GM23338 (cell line): ENCODE results near the gene TAB3. TPM values are rescaled to one million over a fixed set of nuclear protein-coding genes. Genes with fewer than 3 reads are reported as not detected.

Source experiments
- ATAC-seq: fragments of 200-7000 bp; cut with Tn5 transposase; 3 replicates; pipeline ENCODE4 v1.9.1; 2020
- DNase-seq: peaks from one replicate; pipeline ENCODE4 v3.0.0-alpha.2; 2015; ENCODE audit warnings: low spot score
- H2AFZ ChIP-seq: fragments of 200-600 bp; sonication (generic); 2 replicates; pipeline ENCODE4 v1.8.0; 2016; ENCODE audit warnings: antibody characterized with exemption, mild to moderate bottlenecking, moderate library complexity
- H3F3A ChIP-seq: fragments of 200-600 bp; sonication (generic); replicated peaks from 2 replicates; pipeline ENCODE4 v1.8.0; 2017; ENCODE audit warnings: antibody characterized with exemption, mixed run types, low read depth
- H3K27ac ChIP-seq: fragments of 200-600 bp; sonication (generic); 2 replicates; pipeline ENCODE4 v1.6.1; 2016; ENCODE audit warnings: low read depth
- H3K27me3 ChIP-seq: fragments of 200-600 bp; sonication (generic); 2 replicates; pipeline ENCODE4 v1.8.0; 2016; ENCODE audit warnings: mild to moderate bottlenecking, mixed run types, moderate library complexity; ENCODE audit not compliant: insufficient read depth
- H3K36me3 ChIP-seq: fragments of 200-600 bp; sonication (generic); 2 replicates; pipeline ENCODE4 v1.8.0; 2016; ENCODE audit warnings: mild to moderate bottlenecking; ENCODE audit not compliant: insufficient read depth
- H3K4me1 ChIP-seq: fragments of 200-600 bp; sonication (generic); 2 replicates; pipeline ENCODE4 v1.8.0; 2016; ENCODE audit warnings: mild to moderate bottlenecking, moderate library complexity; ENCODE audit not compliant: insufficient read depth
- H3K4me2 ChIP-seq: fragments of 200-600 bp; sonication (generic); 2 replicates; pipeline ENCODE4 v1.7.1; 2017; ENCODE audit warnings: mixed run types
- H3K4me3 ChIP-seq: fragments of 200-600 bp; sonication (generic); 2 replicates; pipeline ENCODE4 v1.6.1; 2016; ENCODE audit warnings: mixed run types
- H3K79me2 ChIP-seq: fragments of 200-600 bp; sonication (generic); replicated peaks from 2 replicates; pipeline ENCODE4 v1.8.0; 2017; ENCODE audit warnings: mild to moderate bottlenecking; ENCODE audit not compliant: insufficient read depth
- H3K9me2 ChIP-seq: fragments of 200-600 bp; sonication (generic); 2 replicates; pipeline ENCODE4 v1.8.0; 2017; ENCODE audit not compliant: insufficient read depth
- H4K20me1 ChIP-seq: fragments of 200-600 bp; sonication (generic); replicated peaks from 2 replicates; pipeline ENCODE4 v1.8.0; 2017; ENCODE audit warnings: mild to moderate bottlenecking; ENCODE audit not compliant: insufficient read depth
- H3K27ac Mint-ChIP-seq: 2 replicates; pipeline ENCODE4 v1.8.0; 2020; ENCODE audit warnings: inconsistent platforms, mild to moderate bottlenecking, moderate library complexity, mixed read lengths
- H3K27me3 Mint-ChIP-seq: 3 replicates; pipeline ENCODE4 v1.8.0; 2022; ENCODE audit warnings: low read depth, mild to moderate bottlenecking, moderate library complexity, mixed read lengths, inconsistent platforms; ENCODE audit not compliant: insufficient read depth, poor library complexity
- H3K36me3 Mint-ChIP-seq: 3 replicates; pipeline ENCODE4 v1.8.0; 2021; ENCODE audit warnings: low read depth, mild to moderate bottlenecking, inconsistent platforms, moderate library complexity, mixed read lengths
- H3K4me1 Mint-ChIP-seq: 3 replicates; pipeline ENCODE4 v1.8.0; 2020; ENCODE audit warnings: mild to moderate bottlenecking, inconsistent platforms, mixed read lengths
- H3K4me3 Mint-ChIP-seq: 3 replicates; pipeline ENCODE4 v1.8.0; 2021; ENCODE audit warnings: moderate library complexity, mild to moderate bottlenecking, inconsistent platforms, mixed read lengths
- H3K9me3 Mint-ChIP-seq: 3 replicates; pipeline ENCODE4 v1.8.0; 2020; ENCODE audit warnings: moderate library complexity, mild to moderate bottlenecking, inconsistent platforms, mixed read lengths
- CREB1 ChIP-seq: fragments of 250-450 bp; sonication (Bioruptor Pico); IDR thresholded peaks from 2 replicates; pipeline ENCODE4 v1.5.0; 2020; ENCODE audit warnings: low read depth, mild to moderate bottlenecking, moderate library complexity
- CTCF ChIP-seq, 2 experiments: fragments of 200-600 bp in 1 of 2; sonication (generic) in 1 of 2; conservative IDR thresholded peaks; 2 replicates each; pipeline versions ENCODE4 v1.5.1 to v1.6.1; 2016 to 2017; ENCODE audit warnings: antibody characterized with exemption in 2 of 2, low read depth in 2 of 2, mild to moderate bottlenecking in 2 of 2, moderate library complexity in 1 of 2
- ETS1 ChIP-seq: IDR thresholded peaks from 2 replicates; pipeline ENCODE4 v1.6.1; 2016; ENCODE audit warnings: antibody characterized with exemption
- EZH2 ChIP-seq: fragments of 200-600 bp; sonication (generic); IDR thresholded peaks from one replicate; pipeline ENCODE4 v1.8.0; 2017; ENCODE audit warnings: antibody characterized with exemption, mild to moderate bottlenecking, low read depth; ENCODE audit not compliant: unreplicated experiment
- EZH2phosphoT487 ChIP-seq: fragments of 200-600 bp; sonication (generic); IDR thresholded peaks from one replicate; pipeline ENCODE4 v1.8.1; 2018; ENCODE audit warnings: antibody characterized with exemption; ENCODE audit not compliant: unreplicated experiment
- JUNB ChIP-seq: IDR thresholded peaks from one replicate; pipeline ENCODE4 v1.6.1; 2016; ENCODE audit warnings: antibody characterized with exemption; ENCODE audit not compliant: unreplicated experiment
- NANOG ChIP-seq: IDR thresholded peaks from 2 replicates; pipeline ENCODE4 v1.6.1; 2016; ENCODE audit warnings: antibody characterized with exemption, borderline replicate concordance
- POLR2AphosphoS5 ChIP-seq: IDR thresholded peaks from 2 replicates; pipeline ENCODE4 v1.6.1; 2016; ENCODE audit warnings: antibody characterized with exemption, low read depth
- REST ChIP-seq: IDR thresholded peaks from one replicate; pipeline ENCODE4 v1.6.1; 2018; ENCODE audit warnings: antibody characterized with exemption; ENCODE audit not compliant: unreplicated experiment
- STAT1 ChIP-seq: IDR thresholded peaks from one replicate; pipeline ENCODE4 v1.6.1; 2016; ENCODE audit warnings: antibody characterized with exemption; ENCODE audit not compliant: unreplicated experiment
- ZNF114 ChIP-seq: fragments of 250-450 bp; sonication (Bioruptor Pico); IDR thresholded peaks from 2 replicates; pipeline ENCODE4 v1.5.0; 2020; ENCODE audit warnings: mild to moderate bottlenecking, moderate library complexity
- ZNF331 ChIP-seq: fragments of 250-450 bp; sonication (Bioruptor Pico); IDR thresholded peaks from 2 replicates; pipeline ENCODE4 v1.5.0; 2020; ENCODE audit warnings: low read depth, mild to moderate bottlenecking, moderate library complexity
- ZNF462 ChIP-seq: fragments of 250-450 bp; sonication (Bioruptor Pico); IDR thresholded peaks from 2 replicates; pipeline ENCODE4 v1.5.0; 2020; ENCODE audit warnings: mild to moderate bottlenecking, moderate library complexity
- polyA plus RNA-seq: library from polyadenylated mRNA; unstranded; fragments of >200 nt; fragmentation: Nextera tagmentation; extraction: Ambion mirVana; gene quantifications from 2 replicates; pipeline ENCODE4 v1.2.1, GENCODE V29; 2016
- total RNA-seq: library from RNA; depleted of rRNA; stranded (reverse); fragments of >200 nt; shearing (Covaris generic); gene quantifications from 2 replicates; pipeline ENCODE4 v1.2.3, GENCODE V29; 2014

The TAB3 gene
- total and polyA plus RNA-seq, 2 experiments from 2014 or later: 4.4 to 21.7 TPM

GRCh38 chrX:30930679-30931078 lies 41.6 kb upstream of the TAB3 start:
- Mint-ChIP-seq H3K27me3 (no peaks in the 10 kb centered on the region), H3K4me3 (no peak overlapping the region), H3K36me3 (no peaks in the 10 kb centered on the region), H3K9me3 (0 out of 3 replicates have a peak, but pooled peaks cover 3% of the 10 kb centered on the region), H3K27ac (no peak overlapping the region), H3K4me1 (no peaks in the 10 kb centered on the region)
- ATAC-seq: no peak
- H3K36me3 ChIP-seq: no peaks in the 10 kb centered on the region
- H2AFZ ChIP-seq: no peak overlapping the region
- no peaks in the 10 kb centered on the region for H3K4me1 ChIP-seq
- no peak overlapping the region for H3K27ac ChIP-seq
- no peak overlapping the region for H3K4me2 ChIP-seq
- no peaks in the 10 kb centered on the region for H3K9me2 ChIP-seq
- H3F3A ChIP-seq: no peaks in the 10 kb centered on the region
- H3K79me2 ChIP-seq: no peaks in the 10 kb centered on the region
- TF ChIP-seq ETS1 (no peak), REST (no peak), EZH2 (no peak), ZNF462 (no peak), CTCF (conservative IDR thresholded peaks at IDR 0.05; ENCODE audit: low read depth in 2 of 2) (no peak), CREB1 (CRISPR knock-in tag) (no peak), ZNF331 (CRISPR knock-in tag) (no peak), NANOG (no peak), ZNF114 (CRISPR knock-in tag) (no peak), POLR2AphosphoS5 (no peak), STAT1 (no peak), JUNB (no peak), EZH2phosphoT487 (no peak)
- no peak for DNase-seq
- H4K20me1 ChIP-seq: no peaks in the 10 kb centered on the region
- no peak overlapping the region for H3K4me3 ChIP-seq
- no peaks in the 10 kb centered on the region for H3K27me3 ChIP-seq
